Gastrocnemius medialis (tissue), 4 donors: ENCODE measurements around the gene ZMYND8. TPM values are rescaled to one million over a fixed set of nuclear protein-coding genes. Genes with fewer than 3 reads are reported as not detected.

ENCODE experiments used
- ATAC-seq, 2 donors: fragments of 150-250 bp; one replicate each; pipeline ENCODE4 v1.9.1; 2016
- DNase-seq, 2 donors: peaks; one replicate each; pipeline ENCODE4 v3.0.0-alpha.2; 2019
- H3K27ac ChIP-seq, 4 donors: fragments of 200-600 bp; sonication (generic); 1 replicate in 1 of 4; 2 replicates in 3 of 4; pipeline ENCODE4 v1.5.1; 2016 to 2018; ENCODE audit warnings: mild to moderate bottlenecking in 2 of 4, moderate library complexity in 1 of 4
- H3K27me3 ChIP-seq, 3 donors: fragments of 200-600 bp; sonication (generic) in 2 of 3; 1 replicate in 1 of 3; 2 replicates in 2 of 3; pipeline versions ENCODE4 v1.5.1 to v1.6.0; 2016 to 2019; ENCODE audit warnings: mild to moderate bottlenecking in 1 of 3, moderate library complexity in 1 of 3
- H3K36me3 ChIP-seq, 2 donors: fragments of 200-600 bp; sonication (generic) in 1 of 2; one replicate each; pipeline ENCODE4 v1.5.1; 2017 to 2018
- H3K4me1 ChIP-seq, 2 donors: fragments of 200-600 bp; sonication (generic) in 1 of 2; one replicate each; pipeline ENCODE4 v1.5.1; 2016 to 2017; ENCODE audit warnings: mild to moderate bottlenecking in 2 of 2
- H3K4me3 ChIP-seq, 4 donors: fragments of 200-600 bp; sonication (generic) in 3 of 4; 1 replicate in 1 of 4; 2 replicates in 3 of 4; pipeline ENCODE4 v1.5.1; 2016 to 2019; ENCODE audit warnings: mild to moderate bottlenecking in 2 of 4
- H3K9me3 ChIP-seq, 3 donors: fragments of 200-600 bp; sonication (generic) in 2 of 3; 1 replicate in 1 of 3; 2 replicates in 2 of 3; pipeline ENCODE4 v1.5.1; 2016 to 2019
- POLR2A ChIP-seq, 2 donors: fragments of 450-650 bp; IDR thresholded peaks; one replicate each; pipeline ENCODE4 v1.6.1; 2017; ENCODE audit warnings: antibody characterized with exemption in 2 of 2, mild to moderate bottlenecking in 2 of 2, moderate library complexity in 2 of 2
- in situ Hi-C, 4 donors: fragments of 200-750 bp; cut with MboI; loops; one replicate each; pipeline versions ENCODE4 v1.15.0 to v1.8.0; 2017; ENCODE audit warnings: low sequenced_read_pairs in 4 of 4
- intact Hi-C: fragments of 100-400 bp; cut with DNase I; formaldehyde crosslinking; loops from one replicate; pipeline ENCODE4 v1.15.1; 2023; ENCODE audit warnings: low total_unique reads
- total RNA-seq, 4 donors: library from RNA; depleted of rRNA; stranded (reverse); fragments of >200 nt; gene quantifications; one replicate each; pipeline versions ENCODE4 v1.1.0 to v1.2.3, GENCODE V29; 2016
- TF ChIP-seq, protein P1 (sequence below), 5 experiments: fragments of 450-650 bp in 3 of 5; fragments of 200-600 bp in 2 of 5; sonication (generic) in 2 of 5; IDR thresholded peaks in 4 of 5; conservative IDR thresholded peaks in 1 of 5; 1 replicate in 4 of 5; 2 replicates in 1 of 5; pipeline ENCODE4 v1.5.1; 2016 to 2019; ENCODE audit warnings: antibody characterized with exemption in 5 of 5, mild to moderate bottlenecking in 3 of 5, moderate library complexity in 3 of 5

Gene ZMYND8
- total RNA-seq, 4 donors from 2014 or later: 15.1 to 32.2 (median 19.7) TPM

DNA sequence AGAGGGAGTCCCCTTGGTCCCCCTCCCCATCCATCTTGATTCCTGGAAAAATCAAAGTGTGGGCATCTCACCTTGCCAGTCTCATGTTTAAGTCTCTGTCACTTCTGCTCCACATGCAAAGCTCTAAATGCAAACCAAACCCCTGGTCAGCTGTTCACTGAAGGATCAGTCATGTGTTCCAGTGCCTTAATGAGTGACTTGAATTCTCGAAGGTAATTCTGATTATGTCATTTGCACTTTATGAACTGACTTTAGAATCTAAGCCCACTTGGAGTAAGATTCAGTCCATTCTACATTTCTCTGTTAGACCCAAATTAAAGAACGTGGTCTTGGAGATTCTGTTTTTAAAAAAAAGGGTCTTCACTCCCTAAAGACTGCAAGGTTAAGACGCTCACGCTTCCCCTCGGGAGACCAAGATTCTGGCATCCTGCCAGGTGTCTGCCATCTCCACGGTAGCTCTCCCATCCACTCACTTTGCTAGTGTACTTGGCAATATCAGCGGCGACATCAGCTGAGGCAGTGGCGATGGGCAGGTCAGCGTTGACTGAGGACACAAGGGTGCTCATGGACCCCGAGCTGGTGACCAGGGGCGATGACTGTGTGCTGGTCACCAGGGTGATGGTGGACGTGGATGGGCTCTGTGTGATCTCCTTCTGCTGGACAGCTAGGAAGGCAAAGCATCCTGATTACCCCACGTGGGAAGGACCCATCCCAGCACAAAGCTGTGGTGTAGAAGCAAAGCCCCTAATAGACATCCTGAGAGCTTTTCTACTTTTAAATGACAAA lies 120.5 kb downstream of the ZMYND8 start:
- Histone ChIP-seq H3K27ac (no peak overlapping the region), H3K4me3 (no peak overlapping the region), H3K9me3 (no peaks in the 10 kb centered on the region), H3K27me3 (no peaks in the 10 kb centered on the region), H3K36me3 (peaks cover 0 to 59% of the 10 kb centered on the region in 2 donors), H3K4me1 (no peaks in the 10 kb centered on the region)
- no peak for DNase-seq
- in situ Hi-C loops (no loop called here), intact Hi-C loops (no loop called here)
- no peak for ATAC-seq
- TF ChIP-seq POLR2A (IDR thresholded peaks at IDR 0.05): no peak
- TF ChIP-seq, protein P1, sequence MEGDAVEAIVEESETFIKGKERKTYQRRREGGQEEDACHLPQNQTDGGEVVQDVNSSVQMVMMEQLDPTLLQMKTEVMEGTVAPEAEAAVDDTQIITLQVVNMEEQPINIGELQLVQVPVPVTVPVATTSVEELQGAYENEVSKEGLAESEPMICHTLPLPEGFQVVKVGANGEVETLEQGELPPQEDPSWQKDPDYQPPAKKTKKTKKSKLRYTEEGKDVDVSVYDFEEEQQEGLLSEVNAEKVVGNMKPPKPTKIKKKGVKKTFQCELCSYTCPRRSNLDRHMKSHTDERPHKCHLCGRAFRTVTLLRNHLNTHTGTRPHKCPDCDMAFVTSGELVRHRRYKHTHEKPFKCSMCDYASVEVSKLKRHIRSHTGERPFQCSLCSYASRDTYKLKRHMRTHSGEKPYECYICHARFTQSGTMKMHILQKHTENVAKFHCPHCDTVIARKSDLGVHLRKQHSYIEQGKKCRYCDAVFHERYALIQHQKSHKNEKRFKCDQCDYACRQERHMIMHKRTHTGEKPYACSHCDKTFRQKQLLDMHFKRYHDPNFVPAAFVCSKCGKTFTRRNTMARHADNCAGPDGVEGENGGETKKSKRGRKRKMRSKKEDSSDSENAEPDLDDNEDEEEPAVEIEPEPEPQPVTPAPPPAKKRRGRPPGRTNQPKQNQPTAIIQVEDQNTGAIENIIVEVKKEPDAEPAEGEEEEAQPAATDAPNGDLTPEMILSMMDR (IDR thresholded peaks at IDR 0.05 in 4 of 5, conservative IDR thresholded peaks at IDR 0.05 in 1 of 5): no peak

DNA sequence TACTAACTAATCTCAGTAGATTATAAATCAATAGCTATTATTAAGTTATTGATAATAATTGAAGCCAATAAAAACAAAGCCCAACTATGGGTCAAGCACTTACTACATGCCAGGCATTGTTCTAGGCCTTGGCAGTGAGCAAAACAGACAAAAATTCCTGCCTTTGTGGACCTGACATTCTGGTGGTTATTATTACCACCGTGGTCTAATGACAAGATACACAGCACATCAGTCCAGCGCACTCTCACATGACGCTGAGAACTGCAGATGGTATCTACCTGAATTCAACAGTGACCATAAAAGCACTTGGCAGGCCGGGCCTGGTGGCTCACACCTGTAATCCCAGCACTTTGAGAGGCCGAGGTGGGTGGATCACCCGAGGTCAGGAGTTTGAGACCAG lies 121.4 kb downstream of the ZMYND8 start:
- in situ Hi-C loops: no loop called here
- no peaks in the 10 kb centered on the region for H3K27me3 ChIP-seq
- no peak for ATAC-seq
- H3K36me3 ChIP-seq: peaks cover 0 to 59% of the 10 kb centered on the region in 2 donors
- H3K4me3 ChIP-seq: no peak overlapping the region
- no peak overlapping the region for H3K27ac ChIP-seq
- no peak for DNase-seq
- no peaks in the 10 kb centered on the region for H3K9me3 ChIP-seq
- no peaks in the 10 kb centered on the region for H3K4me1 ChIP-seq
- intact Hi-C loops: no loop called here
- TF ChIP-seq, protein P1 (IDR thresholded peaks at IDR 0.05 in 4 of 5, conservative IDR thresholded peaks at IDR 0.05 in 1 of 5): no peak
- no peak for TF ChIP-seq POLR2A (IDR thresholded peaks at IDR 0.05)

DNA sequence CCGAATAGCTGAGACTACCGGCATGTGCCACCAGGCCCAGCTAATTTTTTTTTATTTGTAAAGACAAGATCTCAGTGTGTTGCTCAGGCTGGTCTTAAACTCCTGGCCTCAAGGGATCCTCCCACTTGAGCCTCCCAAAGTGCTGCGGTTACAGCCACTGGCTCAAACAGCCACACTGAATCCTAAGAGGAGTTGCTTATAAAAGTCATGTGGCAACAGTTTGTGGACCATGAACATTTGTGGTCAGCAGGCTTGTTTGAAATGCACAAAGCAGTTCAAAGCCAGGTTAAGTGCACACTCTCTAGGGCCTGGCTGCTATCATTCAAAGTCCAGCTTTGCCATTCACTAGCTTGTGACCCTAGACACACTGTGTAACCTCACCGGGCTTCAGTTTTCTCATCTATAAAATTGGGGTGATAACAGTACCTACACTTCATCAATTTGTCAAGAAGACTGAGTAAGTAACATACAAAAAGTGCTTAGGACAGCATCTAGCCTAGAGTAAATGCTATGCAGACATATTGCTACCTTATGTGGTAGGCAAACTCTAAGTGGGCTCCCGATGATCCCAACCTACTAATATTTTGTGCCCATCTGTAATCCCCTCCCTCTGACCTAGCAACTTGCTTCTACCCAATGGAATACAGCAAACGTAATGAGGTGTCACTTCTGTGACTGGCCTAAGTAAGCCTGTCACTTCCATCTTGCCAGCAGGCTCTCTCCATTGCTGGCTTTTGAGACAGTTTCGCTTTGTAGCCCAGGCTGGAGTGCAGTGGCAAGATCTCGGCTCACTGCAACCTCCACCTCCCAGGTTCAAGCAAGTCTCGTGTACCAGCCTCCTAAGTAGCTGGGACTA lies 122.9 kb downstream of the ZMYND8 start:
- no peak overlapping the region for H3K4me3 ChIP-seq
- H3K27me3 ChIP-seq: no peaks in the 10 kb centered on the region
- ATAC-seq: no peak
- DNase-seq: no peak
- H3K36me3 ChIP-seq: peaks cover 0 to 62% of the 10 kb centered on the region in 2 donors
- H3K9me3 ChIP-seq: no peaks in the 10 kb centered on the region
- no peak overlapping the region for H3K27ac ChIP-seq
- no peaks in the 10 kb centered on the region for H3K4me1 ChIP-seq
- intact Hi-C loops: no loop called here
- in situ Hi-C loops: no loop called here
- TF ChIP-seq, protein P1 (IDR thresholded peaks at IDR 0.05 in 4 of 5, conservative IDR thresholded peaks at IDR 0.05 in 1 of 5): no peak
- TF ChIP-seq POLR2A (IDR thresholded peaks at IDR 0.05): no peak

DNA sequence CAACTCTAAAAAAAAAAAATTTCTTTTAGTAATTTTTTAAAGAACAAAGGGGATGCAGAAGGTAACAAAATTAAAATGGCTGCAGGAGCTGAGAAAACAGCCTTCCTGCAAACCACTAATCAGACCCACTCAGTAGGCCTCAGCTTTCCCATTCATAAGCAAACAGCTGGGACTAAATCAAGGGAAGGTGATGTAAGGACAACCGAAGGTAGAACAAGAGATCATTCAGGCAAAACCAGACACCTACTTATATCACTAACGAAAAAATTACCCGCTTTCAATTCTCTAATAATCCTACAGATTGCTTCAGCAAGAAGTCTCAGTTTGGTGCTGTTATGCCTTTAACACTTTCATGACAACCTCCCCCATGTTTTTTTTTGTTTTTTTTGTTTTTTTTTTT lies 124.0 kb downstream of the ZMYND8 start:
- Histone ChIP-seq H3K27me3 (no peaks in the 10 kb centered on the region), H3K4me1 (no peaks in the 10 kb centered on the region), H3K4me3 (no peak overlapping the region), H3K36me3 (peaks cover 0 to 61% of the 10 kb centered on the region in 2 donors), H3K27ac (no peak overlapping the region), H3K9me3 (no peaks in the 10 kb centered on the region)
- in situ Hi-C loops (no loop called here), intact Hi-C loops (no loop called here)
- TF ChIP-seq POLR2A (IDR thresholded peaks at IDR 0.05): no peak
- TF ChIP-seq, protein P1 (IDR thresholded peaks at IDR 0.05 in 4 of 5, conservative IDR thresholded peaks at IDR 0.05 in 1 of 5): no peak
- ATAC-seq (no peak), DNase-seq (no peak)
